GM19328 (cell line): ENCODE data around the gene ADGRA1.
"Not testable (repeated sequence)": the region's sequence is repeated elsewhere in the genome, so short reads cannot be mapped to it uniquely, and the experiment has no call there.

Experiments used
- ATAC-seq: cut with Tn5 transposase; IDR thresholded peaks from one replicate; pipeline ENCODE4 v1.9.1; 2021; ENCODE audit warnings: mild to moderate bottlenecking, moderate library complexity; ENCODE audit not compliant: unreplicated experiment

Gene ADGRA1

DNA sequence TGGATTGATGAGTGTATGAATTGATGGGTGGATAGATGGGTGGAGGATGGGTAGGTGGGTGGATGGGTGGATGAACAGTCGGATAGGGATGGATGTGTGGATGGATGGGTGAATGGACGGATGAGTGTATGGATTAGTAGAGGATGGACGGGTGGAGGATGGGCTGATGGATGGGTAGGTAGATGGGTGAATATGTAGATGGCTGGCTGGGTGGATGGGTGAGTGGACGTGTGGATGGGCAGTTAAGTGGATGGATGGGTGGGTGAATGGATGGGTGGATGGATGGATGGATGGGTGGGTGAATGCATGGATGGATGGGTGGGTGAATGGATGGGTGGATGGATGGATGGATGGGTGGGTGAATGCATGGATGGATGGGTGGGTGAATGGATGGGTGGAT lies 87.9 kb downstream of the ADGRA1 start:
- not testable (repeated sequence) for ATAC-seq

DNA sequence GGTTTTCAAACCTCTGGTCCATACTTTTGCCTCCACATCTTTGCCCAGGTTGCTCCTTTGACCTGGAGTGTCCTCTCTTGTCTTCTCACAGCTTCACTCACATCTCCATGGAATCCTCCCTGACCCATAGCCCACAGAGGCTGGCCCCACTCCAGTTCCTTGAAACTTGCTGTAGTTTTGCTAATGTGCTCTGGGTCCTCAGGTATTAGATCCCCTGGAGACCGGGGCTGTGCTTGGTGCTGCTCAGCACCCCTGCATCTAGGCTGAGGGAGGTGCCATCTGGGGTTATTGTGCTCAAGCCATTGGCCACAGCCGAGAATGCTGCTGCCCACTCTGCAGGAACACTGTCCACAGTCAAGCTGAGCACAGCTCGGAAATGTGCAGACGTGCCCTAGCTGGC lies 88.8 kb downstream of the ADGRA1 start:
- no peak for ATAC-seq

GRCh38 chr10:133177380-133178157 lies 89.8 kb downstream of the ADGRA1 start:
- ATAC-seq = no peak

DNA sequence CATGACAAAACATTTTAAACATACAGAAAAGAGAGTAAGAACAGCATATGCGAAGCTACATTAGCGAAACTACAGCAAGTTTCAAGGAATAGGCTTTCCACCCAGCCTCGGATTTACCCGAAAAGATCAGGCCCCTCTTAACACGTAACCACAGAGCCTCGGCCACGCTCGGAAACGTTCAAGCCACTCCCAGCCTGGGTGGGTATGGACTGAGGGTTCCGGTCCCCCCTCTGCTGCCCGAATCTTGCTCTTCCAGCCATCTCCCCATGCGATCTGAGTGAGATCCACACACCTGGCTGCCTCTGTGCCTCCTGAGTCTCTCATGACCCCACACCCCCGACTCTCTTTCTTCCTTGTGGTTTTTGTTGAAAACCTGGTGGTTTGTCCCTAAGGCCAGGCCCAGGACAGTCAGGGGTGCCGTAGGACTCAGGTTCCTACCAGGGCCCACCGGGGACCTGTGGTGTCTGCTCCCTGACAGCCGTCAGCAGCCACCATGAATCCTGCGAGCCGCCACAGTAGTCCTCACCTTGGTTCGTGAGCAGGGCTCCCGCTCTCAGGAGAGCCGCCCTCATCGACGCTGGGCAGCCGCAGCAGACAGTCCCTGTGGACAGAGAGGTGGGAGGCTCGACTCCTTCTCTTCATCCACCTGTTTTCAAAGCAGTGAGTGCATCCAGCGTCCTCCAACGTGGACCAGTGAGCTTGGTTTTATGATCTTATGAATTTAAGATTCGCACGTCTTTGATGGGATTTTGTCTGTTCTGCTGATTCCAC lies 90.8 kb downstream of the ADGRA1 start:
- no peak for ATAC-seq

DNA sequence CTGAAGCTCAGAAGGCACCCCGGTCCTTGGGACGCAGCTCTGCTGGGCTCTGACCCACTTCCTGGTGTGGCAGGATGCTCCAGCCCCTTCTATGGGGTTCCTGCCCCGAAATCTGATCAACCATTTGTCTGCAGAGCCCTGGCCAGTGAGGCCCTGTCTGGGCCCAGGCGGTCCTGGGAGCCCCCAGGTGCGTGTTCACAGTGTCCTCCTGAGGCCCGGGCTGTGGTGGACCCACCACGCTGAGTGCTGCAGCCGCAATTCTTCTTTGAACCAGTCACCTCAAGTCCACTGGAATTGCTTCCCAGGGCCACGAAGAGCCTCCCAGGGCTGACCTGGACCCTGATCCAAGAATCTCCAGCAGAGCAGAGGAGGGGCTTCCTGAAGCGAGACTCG lies 91.4 kb downstream of the ADGRA1 start:
- ATAC-seq = no peak

- no peak for ATAC-seq
Measured at GRCh38 chr10:133179651-133180050, 91.9 kb downstream of the ADGRA1 start.

GRCh38 chr10:133180192-133180964 lies 92.7 kb downstream of the ADGRA1 start:
- no peak for ATAC-seq

DNA sequence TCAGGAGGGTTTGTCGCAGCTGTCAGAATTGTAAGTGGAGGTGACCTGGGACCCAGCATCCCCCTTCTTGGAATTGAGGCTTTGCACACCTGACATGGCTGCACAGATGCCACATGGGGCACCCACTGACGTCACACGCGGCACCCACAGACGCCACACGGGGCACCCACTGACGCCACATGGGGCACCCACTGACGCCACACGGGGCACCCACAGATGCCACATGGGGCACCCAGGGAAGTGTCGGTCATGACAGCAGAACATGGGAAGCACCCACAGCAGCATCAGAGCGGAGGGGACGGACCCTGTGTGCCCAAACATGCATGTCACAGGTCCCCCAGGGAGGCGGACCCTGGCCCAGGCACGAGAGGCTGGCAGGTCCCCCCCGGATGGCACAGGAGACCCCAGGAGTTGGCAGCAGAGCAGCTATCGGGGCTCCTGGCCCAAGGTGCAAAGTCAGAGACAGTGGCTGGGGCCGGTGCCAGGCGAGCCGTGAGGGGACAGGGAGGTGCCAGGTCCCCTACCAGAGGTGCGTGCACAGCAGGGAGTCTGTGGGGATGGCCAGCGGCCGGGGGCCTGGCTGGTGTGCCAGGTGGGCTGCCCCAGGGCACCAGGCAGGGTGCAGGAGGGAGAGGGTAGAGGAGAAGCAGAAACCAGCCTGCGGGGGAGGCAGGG lies 93.4 kb downstream of the ADGRA1 start:
- ATAC-seq = no peak
